Measurements from ENCODE around the gene EIPR1.

- TF ChIP-seq POLR2A (IDR thresholded peaks at IDR 0.05; ENCODE audit: low read depth, low read length) (no peak), TAF1 (IDR thresholded peaks at IDR 0.05; ENCODE audit: borderline replicate concordance, low read depth, low read length) (no peak), POLR2AphosphoS5 (IDR thresholded peaks at IDR 0.05; ENCODE audit: low read depth, low read length) (no peak)
These were observed 205.9 kb downstream of the EIPR1 start for GRCh38 chr2:3171564-3172264.
